Activated naive CD8-positive, alpha-beta T cell treated with anti-CD3 and anti-CD28 coated beads, Interleukin-2, amount 10 ng/mL, durations not matched to agents 7 days and 5 days (primary cell): ENCODE results near the gene REC114. TPM values are rescaled to one million over a fixed set of nuclear protein-coding genes. Genes with fewer than 3 reads are reported as not detected.

Experiments used
- ATAC-seq: fragments of 150-1000 bp; cut with Tn5 transposase; one replicate; pipeline ENCODE4 v1.10.0; 2021; ENCODE audit warnings: low read depth, moderate library complexity
- POLR2A ChIA-PET: fragments of 350-600 bp; sonication (Branson Sonifier 250); formaldehyde crosslinking; loops from one replicate; lab custom pipeline; 2021; ENCODE audit warnings: antibody characterized with exemption; lab: Charles Lee
- DNase-seq: peaks from one replicate; pipeline ENCODE4 v3.0.0; 2021
- H3K27ac Mint-ChIP-seq: one replicate; pipeline ENCODE4 v1.8.0; 2022; ENCODE audit warnings: mild to moderate bottlenecking, mixed read lengths
- H3K27me3 Mint-ChIP-seq: one replicate; pipeline ENCODE4 v1.8.0; 2022; ENCODE audit warnings: mild to moderate bottlenecking, moderate library complexity, mixed read lengths
- H3K36me3 Mint-ChIP-seq: one replicate; pipeline ENCODE4 v1.8.0; 2021; ENCODE audit warnings: mild to moderate bottlenecking, mixed read lengths
- H3K4me1 Mint-ChIP-seq: one replicate; pipeline ENCODE4 v1.8.0; 2021; ENCODE audit warnings: mixed read lengths
- H3K4me3 Mint-ChIP-seq: one replicate; pipeline ENCODE4 v1.8.0; 2022; ENCODE audit warnings: mild to moderate bottlenecking, moderate library complexity, mixed read lengths
- H3K9me3 Mint-ChIP-seq: one replicate; pipeline ENCODE4 v1.8.0; 2021; ENCODE audit warnings: mixed read lengths
- total RNA-seq, 2 experiments: library from RNA; stranded (reverse); gene quantifications; one replicate each; pipeline ENCODE4 v1.2.3, GENCODE V29; 2021

The REC114 gene
- total RNA-seq, 2 experiments from 2014 or later: not detected

DNA sequence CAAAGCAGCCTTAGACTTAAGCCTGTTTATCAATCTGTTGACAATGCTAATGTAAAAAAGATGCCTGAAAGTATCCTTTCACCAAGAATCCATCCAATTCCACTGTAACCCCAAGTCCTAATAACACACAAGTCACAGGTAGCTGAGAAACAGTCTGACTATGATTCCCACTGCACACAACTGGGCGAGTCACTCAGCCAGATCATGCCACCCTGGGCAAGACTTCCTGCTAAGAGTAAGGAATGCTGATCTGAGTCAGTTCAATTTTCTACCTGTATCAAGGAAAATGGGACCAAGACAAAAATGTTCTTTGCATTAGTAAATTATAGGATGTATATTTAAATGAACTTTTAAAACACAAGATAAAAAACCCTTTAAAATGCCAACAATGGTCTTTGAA, 157.0 kb downstream of the REC114 start:
- no peak overlapping the region for H3K4me3 Mint-ChIP-seq
- H3K36me3 Mint-ChIP-seq: no peaks in the 10 kb centered on the region
- no peaks in the 10 kb centered on the region for H3K9me3 Mint-ChIP-seq
- DNase-seq: no peak
- POLR2A ChIA-PET: no interaction called here
- peaks cover 4% of the 10 kb centered on the region for H3K4me1 Mint-ChIP-seq
- no peak overlapping the region for H3K27ac Mint-ChIP-seq
- ATAC-seq: no peak
- no peaks in the 10 kb centered on the region for H3K27me3 Mint-ChIP-seq

- Mint-ChIP-seq H3K4me1 (peaks cover 4% of the 10 kb centered on the region), H3K27ac (no peak overlapping the region), H3K36me3 (no peaks in the 10 kb centered on the region), H3K27me3 (no peaks in the 10 kb centered on the region), H3K4me3 (no peak overlapping the region), H3K9me3 (no peaks in the 10 kb centered on the region)
- ATAC-seq (no peak), DNase-seq (no peak)
- POLR2A ChIA-PET: no interaction called here
These were observed 157.7 kb downstream of the REC114 start for GRCh38 chr15:73600413-73601335.

DNA sequence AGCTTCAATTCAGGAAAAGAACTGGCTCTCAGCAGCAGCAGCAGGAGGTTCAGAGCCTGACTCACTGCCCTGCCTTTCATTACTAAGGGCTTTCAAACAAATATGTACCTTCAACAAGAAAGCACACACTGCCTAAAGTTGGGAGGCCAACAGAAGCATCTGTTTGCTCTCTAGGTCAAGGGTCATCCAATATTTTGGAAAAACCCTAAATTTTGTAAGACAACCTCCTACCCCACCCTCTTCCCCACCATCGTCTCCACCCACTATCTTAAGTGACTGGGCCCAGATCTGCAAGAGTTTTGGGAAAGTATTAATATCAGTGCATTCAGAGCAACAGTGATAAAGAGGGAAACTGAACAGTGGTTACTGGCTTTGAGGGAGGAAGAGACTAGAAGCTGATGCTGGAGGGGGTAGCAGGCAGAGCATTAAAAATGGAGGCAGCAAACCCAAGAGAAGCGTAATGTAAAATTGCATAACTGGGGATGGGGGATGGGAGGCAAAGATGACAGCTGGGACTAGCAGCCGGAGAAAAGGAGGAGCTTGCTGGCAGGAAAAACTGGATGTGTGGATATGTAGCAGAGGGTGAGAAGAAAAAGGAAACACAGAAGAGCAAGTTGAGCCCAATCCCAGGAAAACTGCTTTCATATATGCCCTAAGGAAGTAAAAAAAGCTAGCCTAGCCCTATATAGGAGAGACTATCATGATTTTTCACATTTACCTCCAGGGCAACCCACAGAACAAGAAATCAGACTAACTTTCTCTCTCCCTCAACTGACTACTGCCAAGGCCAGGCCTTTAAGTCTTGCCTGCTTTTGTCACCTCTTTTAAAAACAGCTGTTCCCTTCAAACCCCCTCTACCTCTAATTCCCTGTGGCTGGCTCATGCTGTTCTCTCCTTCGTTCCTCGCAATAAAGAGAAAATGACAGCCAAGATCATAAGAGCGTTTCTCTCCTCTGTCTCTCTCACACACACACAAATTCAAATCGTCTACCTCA, 158.8 kb downstream of the REC114 start:
- POLR2A ChIA-PET: no interaction called here
- ATAC-seq: no peak

GRCh38 chr15:73602446-73602843, 159.5 kb downstream of the REC114 start:
- H3K36me3 Mint-ChIP-seq: peaks cover 5% of the 10 kb centered on the region
- DNase-seq (no peak), ATAC-seq (peak; percentile 50)
- peaks cover 8% of the 10 kb centered on the region for H3K4me1 Mint-ChIP-seq
- no peak overlapping the region for H3K4me3 Mint-ChIP-seq
- H3K9me3 Mint-ChIP-seq: peaks cover 4% of the 10 kb centered on the region
- H3K27me3 Mint-ChIP-seq: no peaks in the 10 kb centered on the region
- H3K27ac Mint-ChIP-seq: no peak overlapping the region
- POLR2A ChIA-PET: no interaction called here

More for the DNA sequence above, 158.8 kb downstream of the REC114 start:
- no peak overlapping the region for H3K4me3 Mint-ChIP-seq
- H3K4me1 Mint-ChIP-seq: peaks cover 1% of the 10 kb centered on the region
- no peaks in the 10 kb centered on the region for H3K9me3 Mint-ChIP-seq
- peaks cover under 1% of the 10 kb centered on the region for H3K36me3 Mint-ChIP-seq
- no peak for DNase-seq
- H3K27me3 Mint-ChIP-seq: no peaks in the 10 kb centered on the region
- H3K27ac Mint-ChIP-seq: no peak overlapping the region

GRCh38 chr15:73602992-73603391, 160.0 kb downstream of the REC114 start:
- no peaks in the 10 kb centered on the region for H3K27me3 Mint-ChIP-seq
- H3K4me1 Mint-ChIP-seq: peaks cover 14% of the 10 kb centered on the region
- no peak overlapping the region for H3K27ac Mint-ChIP-seq
- POLR2A ChIA-PET: no interaction called here
- H3K36me3 Mint-ChIP-seq: peaks cover 5% of the 10 kb centered on the region
- H3K4me3 Mint-ChIP-seq: no peak overlapping the region
- H3K9me3 Mint-ChIP-seq: peaks cover 4% of the 10 kb centered on the region
- ATAC-seq (no peak), DNase-seq (no peak)

- peaks cover 20% of the 10 kb centered on the region for H3K4me1 Mint-ChIP-seq
- no peak for ATAC-seq
These were observed 161.5 kb downstream of the REC114 start for GRCh38 chr15:73604477-73604876.

GRCh38 chr15:73605759-73606436, 162.9 kb downstream of the REC114 start:
- Mint-ChIP-seq H3K4me1 (peaks cover 21% of the 10 kb centered on the region), H3K36me3 (peaks cover 5% of the 10 kb centered on the region), H3K4me3 (no peak overlapping the region), H3K9me3 (peaks cover 4% of the 10 kb centered on the region), H3K27ac (no peak overlapping the region), H3K27me3 (no peaks in the 10 kb centered on the region)
- no peak for DNase-seq
- ATAC-seq: no peak
- POLR2A ChIA-PET: no interaction called here

More at GRCh38 chr15:73604477-73604876, 161.5 kb downstream of the REC114 start:
- no peak for DNase-seq
- Mint-ChIP-seq H3K27ac (no peak overlapping the region), H3K36me3 (peaks cover 5% of the 10 kb centered on the region), H3K9me3 (peaks cover 4% of the 10 kb centered on the region), H3K4me3 (no peak overlapping the region), H3K27me3 (no peaks in the 10 kb centered on the region)
- POLR2A ChIA-PET: no interaction called here

DNA sequence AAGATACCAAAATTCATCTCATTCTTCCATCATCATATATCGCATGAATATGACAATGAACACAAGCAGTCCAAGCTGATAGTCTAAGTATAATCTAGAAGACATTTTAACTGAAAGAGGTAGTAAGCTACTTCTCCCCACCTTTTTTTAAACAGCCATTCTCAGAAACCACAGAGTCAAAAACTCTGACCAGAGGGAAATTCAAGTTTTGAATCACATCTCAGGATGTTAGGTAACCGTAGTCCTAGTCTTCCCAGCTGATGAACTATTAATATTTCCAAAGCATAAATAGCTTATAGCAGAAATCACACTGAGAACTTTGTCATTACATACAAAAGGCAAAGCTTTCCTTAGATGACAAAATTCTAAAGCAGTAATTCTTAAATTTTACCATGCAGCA, 164.4 kb downstream of the REC114 start:
- Mint-ChIP-seq H3K36me3 (peaks cover 5% of the 10 kb centered on the region), H3K4me3 (no peak overlapping the region), H3K4me1 (peaks cover 21% of the 10 kb centered on the region), H3K27me3 (no peaks in the 10 kb centered on the region), H3K27ac (no peak overlapping the region), H3K9me3 (peaks cover 4% of the 10 kb centered on the region)
- POLR2A ChIA-PET: no interaction called here
- no peak for DNase-seq
- no peak for ATAC-seq

DNA sequence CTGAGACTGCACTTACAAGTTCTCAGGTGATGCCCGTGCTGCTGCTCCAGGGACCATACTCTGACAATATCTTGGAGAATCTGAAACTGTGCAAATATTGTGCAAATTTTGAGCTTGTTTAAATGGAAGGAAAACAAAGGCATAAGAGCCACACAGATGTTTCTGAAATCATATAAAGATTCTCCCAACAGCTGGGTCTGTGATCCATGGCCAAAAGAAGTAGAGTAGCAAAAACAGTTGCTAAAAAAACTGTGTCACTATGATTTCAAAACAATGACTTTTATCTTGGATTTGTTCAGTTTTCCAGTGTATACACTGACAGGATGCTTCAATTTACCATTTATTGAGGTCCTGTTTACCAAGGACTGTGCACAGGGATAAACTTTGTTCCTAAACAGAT, 164.9 kb downstream of the REC114 start:
- Mint-ChIP-seq H3K9me3 (peaks cover 4% of the 10 kb centered on the region), H3K27ac (no peak overlapping the region), H3K4me1 (peaks cover 21% of the 10 kb centered on the region), H3K36me3 (peaks cover 5% of the 10 kb centered on the region), H3K27me3 (no peaks in the 10 kb centered on the region), H3K4me3 (no peak overlapping the region)
- ATAC-seq (no peak), DNase-seq (no peak)
- POLR2A ChIA-PET: no interaction called here

DNA sequence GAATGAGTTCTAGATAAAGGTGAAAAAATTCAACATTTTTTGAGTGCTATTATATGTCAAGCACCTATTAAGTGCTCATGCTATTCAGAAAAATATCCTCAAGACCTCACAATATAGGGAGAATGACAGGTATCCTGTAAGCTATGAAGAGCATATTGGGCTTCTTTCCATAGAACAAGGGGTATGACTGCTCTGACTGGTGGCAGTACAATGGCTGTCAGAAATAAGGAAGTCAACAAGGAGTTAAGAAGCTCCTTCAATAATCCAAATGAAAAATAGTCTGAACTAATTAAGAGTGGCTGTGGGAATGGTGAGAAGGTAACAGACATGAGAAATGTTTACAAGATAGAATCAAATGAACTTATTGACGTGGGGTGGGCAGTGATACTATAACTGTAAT, 165.5 kb downstream of the REC114 start:
- H3K4me3 Mint-ChIP-seq: no peak overlapping the region
- no peak for ATAC-seq
- peaks cover 21% of the 10 kb centered on the region for H3K4me1 Mint-ChIP-seq
- no peaks in the 10 kb centered on the region for H3K27me3 Mint-ChIP-seq
- no peak for DNase-seq
- peaks cover 4% of the 10 kb centered on the region for H3K9me3 Mint-ChIP-seq
- H3K36me3 Mint-ChIP-seq: peaks cover 5% of the 10 kb centered on the region
- no peak overlapping the region for H3K27ac Mint-ChIP-seq
- POLR2A ChIA-PET: no interaction called here

GRCh38 chr15:73608941-73609340, 166.0 kb downstream of the REC114 start:
- Mint-ChIP-seq H3K4me1 (peaks cover 21% of the 10 kb centered on the region), H3K36me3 (peaks cover 5% of the 10 kb centered on the region), H3K9me3 (peaks cover 4% of the 10 kb centered on the region), H3K27me3 (no peaks in the 10 kb centered on the region), H3K27ac (no peak overlapping the region), H3K4me3 (no peak overlapping the region)
- POLR2A ChIA-PET: no interaction called here
- DNase-seq (no peak), ATAC-seq (no peak)
